ENCODE results near the gene CPNE7. TPM values are rescaled to one million over a fixed set of nuclear protein-coding genes. Genes with fewer than 3 reads are reported as not detected.

CPNE7 gene
- polyA plus RNA-seq, 3 donors = 6.6 to 7.7 (median 6.8) TPM

DNA sequence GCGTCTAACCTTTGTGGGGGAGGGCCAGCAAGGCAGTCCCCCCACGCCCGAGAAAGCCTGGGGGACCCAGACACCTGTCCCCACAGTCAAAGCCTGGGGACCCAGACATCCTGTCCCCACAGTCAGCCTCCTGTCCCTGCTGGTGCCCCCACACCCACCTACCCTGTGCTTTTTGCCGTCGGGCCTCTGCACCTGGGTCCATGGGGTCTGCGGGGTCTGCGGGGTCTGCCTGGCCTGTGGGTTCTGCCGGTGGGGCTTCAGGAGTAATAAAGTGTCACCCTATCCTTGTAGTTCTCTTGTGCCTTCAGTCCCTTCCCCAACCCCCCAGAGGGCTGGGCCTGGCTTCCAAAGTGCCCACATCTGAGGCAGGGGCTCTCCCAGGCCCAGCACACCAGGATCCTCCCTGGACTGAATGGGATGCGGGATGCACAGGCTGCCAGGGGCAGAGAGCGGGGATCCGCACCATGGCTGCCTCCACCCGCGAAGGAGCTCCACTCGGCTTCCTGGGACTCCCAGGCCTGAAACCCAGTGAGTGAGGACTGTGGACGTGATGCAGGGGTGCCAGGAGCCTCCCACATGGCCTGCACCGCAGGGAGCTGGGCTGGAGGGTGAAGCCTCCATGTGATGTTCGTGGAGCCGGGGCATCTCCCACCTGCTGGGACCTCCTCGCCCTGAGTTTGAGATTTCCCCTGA is 21.5 kb downstream of the CPNE7 start:
- no peak for DNase-seq (ENCODE audit: extremely low read depth in 1 of 11, low read depth in 9 of 11, low spot score in 4 of 11)

DNA sequence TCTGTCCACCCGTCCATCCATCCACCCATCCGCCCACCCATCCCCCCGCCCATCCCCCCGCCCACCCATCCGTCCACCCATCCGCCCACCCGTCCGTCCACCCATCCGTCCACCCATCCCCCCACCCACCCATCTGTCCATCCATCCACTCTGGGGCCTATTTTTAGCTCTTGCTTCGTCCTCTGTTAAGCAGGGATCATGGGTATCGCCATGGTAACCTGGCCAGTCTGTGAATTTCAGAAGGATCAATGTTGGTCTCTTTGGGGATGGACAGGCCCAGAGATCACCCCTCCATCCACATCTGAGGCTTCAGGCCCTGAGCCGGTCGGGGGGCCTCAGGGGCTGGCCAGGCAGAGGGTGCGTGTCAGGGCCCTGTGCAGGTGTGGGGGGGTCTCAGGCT is 22.6 kb downstream of the CPNE7 start:
- DNase-seq (ENCODE audit: extremely low read depth in 1 of 11, low read depth in 9 of 11, low spot score in 4 of 11) = no peak

DNA sequence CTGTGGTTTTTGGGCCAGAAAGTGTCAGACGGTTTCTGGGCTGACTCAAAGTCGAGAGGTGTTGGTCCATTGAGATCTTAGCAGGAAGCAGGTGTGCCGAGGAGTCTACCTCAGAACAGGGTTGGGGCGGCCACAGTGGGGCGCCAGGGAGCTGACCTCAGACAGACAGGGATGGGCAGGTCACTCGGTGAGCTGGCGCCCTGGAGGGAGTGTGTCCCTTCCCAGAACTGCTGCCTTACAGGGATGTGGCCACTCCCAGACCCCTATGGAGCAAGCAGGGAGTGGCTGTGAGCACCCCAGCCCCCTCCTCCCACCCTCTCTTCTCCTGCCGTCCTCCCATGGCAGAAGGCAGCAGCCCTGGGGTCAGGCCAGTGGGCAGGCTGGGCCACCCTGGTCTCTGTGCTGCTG is 23.9 kb downstream of the CPNE7 start:
- no peak for DNase-seq (ENCODE audit: extremely low read depth in 1 of 11, low read depth in 9 of 11, low spot score in 4 of 11)

DNA sequence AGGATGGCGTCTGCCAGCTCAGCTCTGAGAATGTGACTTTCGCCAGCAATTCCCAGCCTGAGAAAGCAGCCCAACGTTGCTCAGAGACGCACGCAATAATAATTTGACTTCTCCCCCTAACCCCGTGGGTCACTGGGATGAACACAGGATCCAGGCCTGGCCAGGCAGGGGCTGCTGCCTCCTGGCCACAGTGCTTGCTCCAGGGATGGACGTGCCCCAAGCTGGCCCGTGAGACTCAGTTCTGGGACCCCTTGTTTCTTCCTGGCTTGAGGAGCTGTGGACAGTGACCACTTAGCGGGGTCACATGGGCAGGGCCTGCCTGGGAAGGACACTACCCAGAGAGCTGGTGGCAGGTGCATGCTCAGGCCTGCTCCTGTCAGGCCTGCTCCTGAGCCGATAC is 24.3 kb downstream of the CPNE7 start:
- DNase-seq (ENCODE audit: extremely low read depth in 1 of 11, low read depth in 9 of 11, low spot score in 4 of 11) = no peak

DNA sequence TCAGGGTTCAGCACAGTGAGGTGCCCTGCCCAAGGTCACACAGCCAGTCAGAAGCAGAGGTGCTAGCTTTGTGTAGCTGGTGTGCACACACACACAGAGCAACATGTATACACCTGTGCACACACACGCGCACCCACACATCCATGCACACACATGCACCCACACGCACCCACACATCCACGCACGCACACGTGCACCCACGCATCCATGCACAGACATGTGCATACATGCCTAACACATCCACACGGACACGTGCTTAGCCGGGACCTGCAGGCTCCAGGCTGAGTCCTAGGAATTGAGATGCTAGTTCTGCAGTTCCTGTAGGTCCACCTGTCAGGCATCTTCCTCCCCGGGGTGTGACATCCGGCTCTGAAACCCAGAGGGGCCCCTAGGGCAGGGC is 24.9 kb downstream of the CPNE7 start:
- no peak for DNase-seq (ENCODE audit: extremely low read depth in 1 of 11, low read depth in 9 of 11, low spot score in 4 of 11)

DNA sequence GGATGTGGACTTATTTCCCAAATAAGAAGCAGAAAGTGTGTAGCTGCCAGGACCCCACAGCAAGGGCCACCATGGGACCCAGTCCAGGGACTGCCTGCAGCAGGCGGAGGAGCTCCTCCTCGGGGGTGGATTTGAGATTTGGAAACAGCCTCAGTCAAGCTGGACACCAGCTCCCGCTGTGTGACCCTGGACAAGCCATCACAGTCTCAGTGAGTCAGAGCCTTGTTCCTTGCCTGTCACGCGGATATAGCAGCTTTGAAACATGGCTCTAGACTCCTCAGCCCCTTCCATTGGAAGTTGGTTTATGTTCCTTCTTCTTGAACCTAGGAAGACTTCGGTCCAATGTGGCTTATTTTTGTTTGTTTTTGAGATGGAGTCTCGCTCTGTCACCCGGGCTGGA is 25.4 kb downstream of the CPNE7 start:
- DNase-seq (ENCODE audit: extremely low read depth in 1 of 11, low read depth in 9 of 11, low spot score in 4 of 11) = no peak

DNA sequence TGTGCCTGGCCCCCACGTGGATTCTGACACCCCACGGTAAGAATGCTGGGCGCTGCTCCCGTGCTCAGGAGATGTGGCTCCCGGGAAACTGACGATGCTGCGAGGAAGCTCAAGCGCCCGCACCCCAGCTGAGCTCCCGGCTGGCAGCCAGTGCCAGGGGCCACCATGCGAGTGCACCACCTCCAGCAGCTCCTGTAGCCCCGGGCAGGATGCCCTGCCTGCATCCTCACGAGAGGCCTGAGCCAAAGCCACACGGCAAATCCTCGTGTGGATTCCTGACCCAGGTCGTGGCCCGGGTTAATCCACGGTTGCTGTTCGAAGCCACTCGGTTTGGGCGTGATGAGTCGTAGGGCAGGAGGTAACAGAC is 26.3 kb downstream of the CPNE7 start:
- DNase-seq (ENCODE audit: extremely low read depth in 1 of 11, low read depth in 9 of 11, low spot score in 4 of 11) = no peak

DNA sequence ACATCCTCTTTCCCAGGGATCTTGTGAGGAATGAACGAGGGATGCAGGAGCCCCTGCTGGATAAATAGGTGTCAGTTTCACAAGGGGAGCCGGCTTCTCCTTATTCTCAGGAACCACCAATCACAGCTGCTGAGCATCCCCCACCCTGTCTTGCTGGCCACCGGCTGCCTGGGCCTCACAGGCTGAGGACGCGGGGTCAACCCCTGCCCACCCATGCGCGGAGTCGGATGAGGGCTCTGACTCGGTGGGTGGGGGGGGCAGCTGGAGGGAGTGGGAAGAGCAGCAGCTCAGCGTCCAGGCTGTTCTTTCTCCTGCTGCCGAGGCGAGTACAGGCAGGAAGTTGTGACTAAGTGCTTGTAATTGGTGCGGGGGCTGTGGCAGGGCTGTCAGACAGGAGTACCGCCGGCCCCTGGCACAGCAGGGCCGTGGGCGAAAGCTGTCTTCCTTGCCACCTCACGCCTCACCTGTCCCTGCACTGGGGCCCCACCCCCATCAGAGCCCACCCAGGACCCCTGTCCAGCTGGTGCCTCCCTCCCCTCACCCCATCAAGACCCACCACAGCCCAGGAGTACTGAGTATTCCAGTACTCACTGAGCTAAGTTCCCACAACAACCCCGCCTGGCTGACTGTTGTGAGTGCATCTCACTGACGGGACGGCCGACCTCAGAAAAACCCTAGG is 26.9 kb downstream of the CPNE7 start:
- DNase-seq (ENCODE audit: extremely low read depth in 1 of 11, low read depth in 9 of 11, low spot score in 4 of 11) = peak in 10 of 11 donors; percentile 48 to 92 (median 86)

DNA sequence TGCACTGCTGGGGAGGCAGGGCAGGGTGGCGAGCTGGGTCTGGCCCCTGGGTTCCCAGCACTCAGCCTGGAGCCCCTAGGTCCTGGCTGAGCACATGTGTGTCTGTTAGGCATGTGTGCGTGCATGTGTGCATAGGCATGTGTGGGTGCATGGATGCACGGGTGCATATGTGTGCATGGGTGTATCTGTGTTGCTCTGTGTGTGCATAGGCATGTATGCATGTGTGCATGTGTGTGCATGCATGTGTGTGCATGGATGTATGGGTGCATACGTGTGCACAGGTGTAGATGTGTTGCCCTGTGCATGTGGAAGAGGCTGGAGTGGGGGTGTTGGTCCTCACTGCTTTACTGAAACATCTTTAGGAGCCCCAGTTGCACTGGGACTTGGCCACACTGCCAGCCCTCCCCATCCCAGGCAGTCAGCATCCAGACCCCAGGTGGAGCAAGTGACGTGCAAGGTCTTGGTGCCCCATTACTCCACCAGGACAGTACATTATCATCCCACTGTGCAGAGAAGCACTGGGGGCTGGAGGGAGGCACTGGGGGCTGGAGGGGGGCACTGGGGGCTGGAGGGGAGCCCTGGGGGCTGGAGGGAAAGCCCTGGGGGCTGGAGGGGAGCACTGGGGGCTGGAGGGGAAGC is 27.5 kb downstream of the CPNE7 start:
- DNase-seq (ENCODE audit: extremely low read depth in 1 of 11, low read depth in 9 of 11, low spot score in 4 of 11) = no peak

DNA sequence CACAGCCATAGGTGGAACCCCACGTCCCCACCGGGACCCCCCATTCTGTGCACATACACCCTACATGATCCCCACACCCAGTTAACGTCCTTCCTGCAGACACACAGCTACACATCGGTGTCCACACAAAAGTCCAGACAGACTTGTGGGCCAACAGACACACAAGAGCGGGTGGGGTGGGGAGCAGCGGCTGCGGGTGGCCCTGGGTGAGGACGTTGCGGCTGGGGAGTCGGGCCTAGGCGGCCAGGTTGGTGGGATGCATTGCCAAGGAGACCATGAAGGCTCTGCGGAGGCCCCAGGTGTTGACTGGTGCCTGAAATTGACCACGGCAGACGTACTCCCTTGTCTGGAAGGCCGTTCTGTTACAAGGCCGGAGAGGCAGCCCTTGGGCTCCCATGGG is 29.2 kb downstream of the CPNE7 start:
- no peak for DNase-seq (ENCODE audit: extremely low read depth in 1 of 11, low read depth in 9 of 11, low spot score in 4 of 11)

DNA sequence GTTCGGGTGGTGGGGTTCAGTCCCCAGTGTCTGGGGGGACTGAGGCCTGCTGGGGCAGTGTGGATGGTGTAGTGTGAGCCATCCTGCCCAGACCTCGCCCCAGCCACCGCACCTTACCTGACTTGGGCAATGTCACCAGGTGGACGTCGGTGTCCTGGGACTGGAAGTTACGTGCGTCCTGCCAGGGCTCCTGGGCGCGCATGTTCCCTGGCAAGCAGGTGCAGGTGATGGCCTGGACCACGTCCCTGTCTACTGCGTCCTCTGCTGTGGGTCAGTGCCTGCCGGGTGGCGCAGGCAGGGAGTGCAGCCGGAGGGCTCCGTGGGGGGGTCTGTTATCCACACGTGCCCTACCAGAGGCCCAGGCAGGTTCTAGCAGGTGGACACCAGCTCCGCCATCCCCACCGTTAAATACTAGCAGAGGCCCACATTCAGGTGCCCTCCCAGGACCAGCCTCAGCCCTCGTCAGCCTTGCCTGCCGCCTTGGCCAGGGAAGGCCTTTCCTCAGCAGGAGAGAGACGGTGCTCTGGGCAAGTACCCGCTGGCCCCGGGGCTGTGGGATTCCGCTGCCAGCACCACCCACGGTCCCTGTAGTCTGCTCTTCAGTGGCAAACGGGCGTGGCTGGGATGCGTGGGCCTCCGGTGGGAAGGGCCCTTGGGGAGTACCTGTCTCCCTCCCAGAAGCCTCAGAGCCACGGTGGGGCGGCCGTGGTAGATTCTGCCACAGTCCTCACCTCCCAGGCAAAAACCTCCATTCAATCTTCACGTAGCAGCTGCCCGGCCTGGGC is 29.8 kb downstream of the CPNE7 start:
- DNase-seq (ENCODE audit: extremely low read depth in 1 of 11, low read depth in 9 of 11, low spot score in 4 of 11) = no peak

DNA sequence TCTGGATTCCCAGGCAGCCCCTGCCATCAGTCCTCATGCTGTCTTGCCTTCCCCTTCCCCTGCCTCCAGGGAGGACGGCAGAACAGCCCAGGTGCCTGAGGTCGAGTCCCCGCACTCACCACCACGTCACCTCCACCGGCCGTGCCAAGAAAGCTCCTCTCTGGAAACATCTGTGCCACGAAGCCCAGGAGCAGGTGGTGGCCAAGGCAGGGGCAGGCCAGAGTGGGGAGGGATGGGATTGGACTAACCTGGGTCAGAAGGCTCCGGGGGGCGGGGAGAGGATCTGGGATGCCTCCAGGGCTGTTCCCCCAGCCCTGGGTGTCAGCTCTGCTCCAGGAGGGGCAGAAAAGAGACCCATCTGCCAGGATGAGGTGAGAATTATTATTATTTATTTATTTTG is 30.4 kb downstream of the CPNE7 start:
- DNase-seq (ENCODE audit: extremely low read depth in 1 of 11, low read depth in 9 of 11, low spot score in 4 of 11) = no peak

DNA sequence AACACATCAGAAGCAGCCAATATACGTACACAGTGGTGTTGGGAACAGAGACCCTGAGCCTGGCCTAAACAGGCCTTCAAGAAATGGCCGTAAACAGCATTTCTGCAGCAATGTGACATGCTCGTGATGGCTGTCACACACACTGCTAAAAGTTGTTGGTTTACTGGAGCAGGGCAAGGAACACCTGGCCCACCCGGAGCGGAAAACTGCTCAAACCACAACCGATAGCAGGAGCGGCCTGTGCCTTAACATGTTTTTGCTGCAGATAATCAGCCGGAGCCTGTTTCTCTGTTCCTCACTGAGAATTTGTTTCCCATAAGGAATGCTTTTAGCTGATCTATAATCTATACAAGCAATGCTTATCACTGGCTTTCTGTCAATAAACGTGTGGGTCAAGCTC is 31.9 kb downstream of the CPNE7 start:
- no peak for DNase-seq (ENCODE audit: extremely low read depth in 1 of 11, low read depth in 9 of 11, low spot score in 4 of 11)

DNA sequence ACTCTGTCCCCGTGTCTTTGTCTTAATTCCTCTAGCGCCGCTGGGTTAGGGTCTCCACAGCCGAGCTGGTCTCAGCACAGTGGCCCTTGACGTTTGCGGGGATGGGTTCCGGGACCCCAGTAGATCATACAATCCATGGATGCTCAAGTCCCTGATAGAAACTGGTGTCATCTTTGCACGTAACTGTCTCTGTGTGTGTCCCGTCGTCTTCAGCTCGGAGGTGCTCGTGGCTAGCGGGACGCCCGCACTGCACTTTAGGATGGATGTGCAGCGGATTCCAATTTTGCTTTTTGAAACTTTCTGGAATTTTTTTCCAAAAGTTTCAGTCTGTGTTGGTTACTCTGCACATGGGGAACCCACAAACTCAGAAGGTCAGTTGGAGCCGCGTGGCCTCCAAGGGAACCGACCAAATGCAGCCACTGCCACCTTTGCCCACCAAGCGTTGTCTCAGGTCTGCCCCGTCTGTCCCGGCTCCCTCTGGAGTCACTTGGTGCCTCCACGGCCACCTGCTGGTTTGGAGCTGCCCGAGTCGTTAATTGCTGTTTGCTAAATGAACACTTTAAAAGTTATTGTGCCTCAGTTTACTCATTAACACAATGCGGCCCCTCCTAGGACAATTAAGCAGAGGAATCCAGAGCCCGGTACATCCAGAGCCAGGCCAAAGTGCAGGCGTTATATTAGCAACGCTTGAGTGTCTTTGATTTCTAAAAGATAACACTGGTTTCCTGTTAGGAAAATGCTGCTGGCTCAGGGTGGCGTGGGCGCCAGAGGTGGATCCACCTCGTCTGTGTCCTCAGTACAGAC is 32.6 kb downstream of the CPNE7 start:
- no peak for DNase-seq (ENCODE audit: extremely low read depth in 1 of 11, low read depth in 9 of 11, low spot score in 4 of 11)

DNA sequence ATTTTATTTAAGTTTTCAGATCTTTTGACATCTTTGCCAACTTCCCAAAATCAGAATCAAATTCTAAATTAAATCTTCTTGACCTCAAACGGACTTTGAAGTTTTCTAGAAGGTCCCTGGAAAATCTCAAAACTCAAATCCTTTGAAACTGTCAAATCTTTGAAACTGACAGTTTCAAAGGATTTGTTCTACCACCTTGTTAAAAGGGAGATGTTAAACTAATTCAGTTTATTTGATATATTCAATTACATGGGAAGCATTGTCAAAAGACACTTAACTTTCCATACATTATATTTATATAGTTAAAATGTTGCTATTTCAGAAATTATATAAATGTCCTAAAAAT is 34.5 kb downstream of the CPNE7 start:
- no peak for DNase-seq (ENCODE audit: extremely low read depth in 1 of 11, low read depth in 9 of 11, low spot score in 4 of 11)

DNA sequence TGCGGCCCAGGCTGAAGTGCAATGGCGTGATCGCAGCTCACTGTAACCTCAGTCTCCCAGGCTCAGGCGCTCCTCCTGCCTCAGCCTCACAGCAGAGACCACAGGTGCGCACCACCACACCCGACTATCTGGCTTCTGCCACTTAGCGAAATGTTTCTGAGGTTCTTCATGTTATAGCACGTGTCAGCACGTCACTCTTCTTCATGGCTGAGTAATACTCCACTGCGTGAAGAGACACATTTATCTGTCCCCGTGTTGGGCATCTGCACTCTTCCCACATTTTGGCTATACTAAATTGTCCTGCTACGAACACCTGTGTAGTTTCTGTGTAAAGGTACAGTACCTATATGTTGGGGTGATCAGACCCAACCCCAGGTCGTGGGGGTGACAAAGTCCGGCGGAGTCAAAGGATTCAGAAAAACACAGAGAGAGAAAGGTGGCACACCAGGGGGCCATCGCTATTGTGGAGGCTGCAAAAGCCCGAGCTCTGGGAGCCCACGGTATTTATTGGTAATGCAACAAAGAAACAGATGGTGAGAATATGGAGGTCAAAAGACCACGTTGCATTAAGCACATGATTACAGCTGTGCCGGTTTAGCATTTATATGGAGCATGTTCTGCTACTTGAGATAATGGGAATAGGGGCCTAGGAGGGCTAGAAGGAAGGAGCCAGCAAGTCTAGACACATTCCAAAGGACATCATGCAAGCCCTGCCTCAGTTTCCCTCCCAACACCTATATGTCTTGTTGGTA is 37.0 kb downstream of the CPNE7 start:
- no peak for DNase-seq (ENCODE audit: extremely low read depth in 1 of 11, low read depth in 9 of 11, low spot score in 4 of 11)

DNA sequence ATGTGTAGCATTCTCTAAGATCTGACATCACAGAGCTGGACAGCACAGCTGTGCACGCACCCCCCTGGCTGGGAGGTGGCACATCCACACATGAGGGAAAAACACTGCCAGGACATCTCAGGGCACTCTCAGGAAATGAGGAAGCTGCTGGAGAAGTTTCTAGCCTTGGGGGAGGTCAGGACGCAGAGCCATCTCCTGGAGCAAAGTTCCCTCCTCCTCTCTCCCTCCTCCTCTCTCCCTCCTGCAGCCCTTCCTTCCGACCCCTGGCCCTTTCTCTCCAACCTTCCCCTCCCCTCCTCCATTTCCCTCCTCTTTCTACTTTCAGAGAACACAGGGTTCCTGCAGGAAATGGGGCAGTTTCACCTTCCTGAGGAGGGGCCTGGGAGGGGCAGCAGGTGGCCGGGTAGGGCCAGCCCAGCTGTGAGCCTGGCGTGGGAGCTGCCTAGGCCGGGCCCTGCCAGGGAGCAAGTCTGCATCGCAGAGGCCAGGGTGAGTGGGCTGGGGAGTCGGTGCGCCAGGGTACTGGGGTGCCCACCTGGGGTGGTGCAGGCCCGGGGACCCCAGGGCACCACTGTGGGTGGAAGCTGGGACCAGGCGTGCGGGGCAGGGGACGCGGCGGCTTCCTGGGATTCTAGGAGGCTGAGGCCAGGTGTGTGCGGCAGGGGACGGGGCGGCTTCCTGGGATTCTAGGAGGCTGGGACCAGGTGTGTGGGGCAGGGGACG is 37.8 kb downstream of the CPNE7 start, which contains the start of gene DPEP1:
DPEP1 (plus strand) TSS at position 412 of the 723 bp plus-strand sequence. CDS start 16,769 bp downstream, outside the sequence.
- DNase-seq (ENCODE audit: extremely low read depth in 1 of 11, low read depth in 9 of 11, low spot score in 4 of 11) = peak in 3 of 11 donors; percentile 38 to 50 (median 38)
